ENCODE results near the gene PYDC1.
"Not testable (repeated sequence)": the region's sequence is repeated elsewhere in the genome, so short reads cannot be mapped to it uniquely, and the experiment has no call there.

PYDC1 gene

GRCh38 chr16:31216422-31217135 lies at the start of gene PYDC1:
Gene PYDC1, minus strand, starts transcription at chr16:31217135. Its CDS starts 107 bp downstream, at chr16:31217028.
- no peak for DNase-seq (ENCODE audit: low spot score)

DNA sequence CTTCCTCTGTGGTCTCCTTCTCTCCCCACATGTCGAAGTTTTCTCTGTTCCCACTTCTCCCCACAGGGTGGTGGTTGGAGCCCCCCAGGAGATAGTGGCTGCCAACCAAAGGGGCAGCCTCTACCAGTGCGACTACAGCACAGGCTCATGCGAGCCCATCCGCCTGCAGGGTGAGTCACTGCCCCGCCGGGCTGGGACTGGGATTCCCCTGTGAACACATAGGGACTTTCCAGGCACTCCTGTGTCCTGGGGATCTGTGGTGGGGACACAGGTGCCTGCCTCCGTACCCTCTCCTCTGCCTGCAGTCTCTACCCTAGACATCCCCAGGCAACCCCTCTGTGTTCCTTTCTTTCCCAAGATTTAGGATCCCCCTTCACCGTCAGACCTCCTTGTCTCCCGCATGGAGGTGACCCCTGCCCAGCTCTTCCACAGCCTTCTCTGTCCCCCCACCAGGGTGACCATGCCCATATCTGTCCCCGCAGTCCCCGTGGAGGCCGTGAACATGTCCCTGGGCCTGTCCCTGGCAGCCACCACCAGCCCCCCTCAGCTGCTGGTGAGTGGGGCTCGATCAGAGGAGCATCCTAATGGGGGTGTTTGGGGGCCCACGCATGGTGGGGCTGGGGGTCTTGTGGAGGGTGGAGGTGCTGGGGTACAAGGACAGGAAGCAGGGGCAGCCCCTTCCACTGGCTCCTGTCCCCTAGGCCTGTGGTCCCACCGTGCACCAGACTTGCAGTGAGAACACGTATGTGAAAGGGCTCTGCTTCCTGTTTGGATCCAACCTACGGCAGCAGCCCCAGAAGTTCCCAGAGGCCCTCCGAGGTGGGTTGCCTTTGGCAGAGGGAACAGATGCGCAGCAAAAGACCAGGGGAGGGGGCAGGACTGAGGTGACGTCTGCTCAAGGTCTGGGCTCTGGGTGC lies 48.7 kb upstream of the PYDC1 start:
- no peak for DNase-seq (ENCODE audit: low spot score)

GRCh38 chr16:31262084-31262483 lies 45.1 kb upstream of the PYDC1 start:
- no peak for DNase-seq (ENCODE audit: low spot score)

DNA sequence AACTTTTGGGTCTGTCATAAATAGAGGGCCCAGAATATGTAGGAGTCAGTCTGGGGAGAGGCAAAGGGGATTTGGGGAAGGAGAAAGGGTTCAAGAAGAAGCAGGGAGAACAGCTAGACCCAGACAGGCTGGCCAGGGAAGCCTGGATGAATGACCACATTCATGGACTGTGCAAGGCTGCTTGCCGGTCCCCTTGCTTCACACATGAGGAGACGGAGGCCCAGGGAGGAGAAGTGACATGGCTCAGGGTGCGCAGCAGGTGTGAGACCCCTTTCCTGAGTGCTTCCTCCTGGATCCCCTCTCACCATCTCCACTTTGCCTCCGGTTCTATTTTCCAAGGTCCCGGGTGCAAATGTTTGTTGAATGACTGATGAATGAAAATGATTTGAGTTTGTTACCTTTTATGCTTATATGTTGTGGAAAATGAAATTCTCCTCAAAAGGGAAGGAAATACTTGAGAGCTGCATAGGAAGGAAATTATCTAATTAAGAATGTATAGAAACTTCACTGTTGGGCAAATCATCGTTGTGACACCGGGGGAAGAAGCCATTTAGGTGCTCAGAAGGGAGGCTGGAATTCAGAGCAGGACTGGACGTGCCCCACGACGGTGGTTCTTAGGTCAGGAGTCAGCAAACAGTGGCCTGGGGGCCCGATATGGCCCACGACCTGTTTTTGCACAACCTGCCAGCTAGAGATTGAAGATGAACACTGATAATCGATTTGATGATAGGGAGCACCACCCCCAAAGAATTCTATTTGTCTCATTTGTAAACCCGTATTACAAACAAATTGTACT lies 43.4 kb upstream of the PYDC1 start:
- DNase-seq (ENCODE audit: low spot score): no peak

DNA sequence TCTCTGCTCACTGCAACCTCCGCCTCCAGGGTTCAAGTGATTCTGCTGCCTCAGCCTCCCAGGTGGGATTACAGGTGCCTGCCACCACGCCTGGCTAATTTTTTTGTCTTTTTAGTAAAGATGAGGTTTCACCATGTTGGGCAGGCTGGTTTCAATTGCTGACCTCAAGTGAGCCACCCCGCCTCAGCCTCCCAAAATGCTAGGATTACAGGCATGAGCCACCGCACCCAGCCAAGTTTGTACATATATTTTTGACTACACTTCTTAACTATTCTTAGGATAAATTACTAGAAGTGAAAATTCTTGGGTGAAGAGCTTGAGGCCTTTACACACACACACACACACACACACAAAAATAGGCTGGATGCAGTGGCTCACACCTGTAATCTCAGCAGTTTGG lies 41.4 kb upstream of the PYDC1 start:
- no peak for DNase-seq (ENCODE audit: low spot score)

- no peak for DNase-seq (ENCODE audit: low spot score)
These were observed 39.5 kb upstream of the PYDC1 start for GRCh38 chr16:31256466-31256865.

- no peak for DNase-seq (ENCODE audit: low spot score)
These were observed 36.7 kb upstream of the PYDC1 start for GRCh38 chr16:31253642-31254045.

- no peak for DNase-seq (ENCODE audit: low spot score)
These were observed 34.5 kb upstream of the PYDC1 start for GRCh38 chr16:31251435-31251834.

- DNase-seq (ENCODE audit: low spot score): no peak
These were observed 33.9 kb upstream of the PYDC1 start for GRCh38 chr16:31250782-31251384.

DNA sequence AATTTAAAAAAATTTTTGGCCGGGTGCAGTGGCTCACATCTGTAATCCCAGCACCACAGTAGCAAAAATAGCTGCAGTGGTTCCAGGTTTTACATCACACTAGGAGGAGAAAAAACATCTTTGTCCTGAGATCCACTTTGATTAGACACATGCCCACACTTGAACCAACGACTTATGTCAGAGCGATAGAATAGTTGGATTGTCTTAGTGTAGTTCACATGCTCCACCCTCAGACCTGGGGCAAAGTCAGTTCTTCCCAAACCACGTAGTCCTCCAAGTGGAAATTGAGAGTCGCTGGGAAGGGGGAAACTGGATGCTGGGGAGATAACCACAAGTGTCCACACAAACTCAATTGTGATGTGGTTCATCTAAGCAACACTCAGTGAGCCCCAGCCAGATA lies 31.4 kb upstream of the PYDC1 start:
- DNase-seq (ENCODE audit: low spot score): no peak

DNA sequence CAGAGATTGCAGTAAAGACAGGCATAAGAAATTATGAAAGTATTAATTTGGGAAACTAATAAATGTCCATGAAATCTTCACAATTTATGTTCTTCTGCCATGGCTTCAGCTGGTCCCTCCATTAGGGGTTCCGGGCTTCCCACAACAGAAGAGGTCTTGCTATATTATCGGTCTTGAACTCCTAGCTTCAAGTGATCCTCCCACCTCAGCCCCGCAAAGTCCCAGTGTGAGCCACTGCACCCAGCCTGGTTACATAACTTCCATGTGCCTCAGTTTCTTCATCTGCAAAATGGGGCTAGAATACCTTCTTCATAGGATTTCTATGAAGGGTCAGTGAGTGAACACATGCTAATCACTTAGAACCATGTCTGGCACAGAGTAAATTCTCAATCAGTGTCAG lies 29.4 kb upstream of the PYDC1 start:
- DNase-seq (ENCODE audit: low spot score): no peak

DNA sequence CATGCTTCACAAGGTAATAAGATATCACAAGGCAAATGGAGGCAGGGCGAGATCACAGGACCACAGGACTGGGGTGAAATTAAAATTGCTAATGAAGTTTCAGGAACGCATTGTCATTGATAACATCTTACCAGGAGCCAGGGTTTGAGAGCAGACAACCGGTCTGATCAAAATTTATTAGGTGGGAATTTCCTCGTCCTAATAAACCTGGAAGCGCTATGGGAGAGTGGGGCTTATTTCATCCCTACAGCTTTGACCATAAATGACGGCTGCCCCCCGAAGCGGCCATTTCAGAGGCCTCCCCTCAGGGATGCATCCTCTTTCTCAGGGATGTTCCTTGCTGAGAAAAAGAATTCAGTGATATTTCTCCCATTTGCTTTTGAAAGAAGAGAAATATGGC lies 28.7 kb upstream of the PYDC1 start:
- not testable (repeated sequence) for DNase-seq (ENCODE audit: low spot score)

- DNase-seq (ENCODE audit: low spot score): no peak
These were observed 27.1 kb upstream of the PYDC1 start for GRCh38 chr16:31243734-31244670.

DNA sequence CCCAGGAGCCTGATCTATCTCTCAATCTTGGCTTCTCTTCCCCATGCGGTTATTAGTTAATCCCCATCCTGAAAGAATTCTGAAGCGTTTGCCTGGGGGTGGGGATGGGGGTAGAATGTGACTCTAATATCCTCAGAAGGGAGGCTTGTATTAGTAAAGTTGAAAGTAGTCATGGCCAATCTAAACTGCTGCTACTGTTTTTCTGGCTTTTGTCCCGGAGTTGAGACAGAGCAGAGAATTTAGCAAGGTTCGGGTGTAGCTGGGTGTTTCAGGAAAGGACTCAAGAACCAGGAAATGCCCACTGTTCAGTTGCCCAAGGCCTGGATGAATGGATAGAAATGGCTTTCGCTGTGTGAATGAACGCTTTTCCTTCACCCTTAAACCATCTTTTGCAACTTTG lies 25.3 kb upstream of the PYDC1 start:
- no peak for DNase-seq (ENCODE audit: low spot score)

DNA sequence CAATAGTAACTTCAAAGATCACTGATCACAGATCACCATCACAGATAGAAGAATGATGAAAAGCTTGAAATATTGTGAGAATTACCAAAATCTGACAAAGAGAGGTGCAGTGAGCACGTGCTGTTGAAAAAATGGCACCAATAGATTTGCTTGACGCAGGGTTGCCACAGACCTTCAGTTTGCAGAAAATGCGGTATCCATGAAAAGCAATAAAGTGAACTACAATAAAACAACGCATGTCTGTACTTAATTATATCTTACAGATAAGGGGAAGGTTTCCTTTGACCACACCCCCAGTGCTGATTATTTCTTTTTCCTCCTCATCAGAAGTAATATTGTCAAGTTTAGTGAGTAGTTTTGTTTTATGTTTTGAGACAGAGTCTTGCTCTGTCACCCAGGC lies 21.1 kb upstream of the PYDC1 start:
- no peak for DNase-seq (ENCODE audit: low spot score)

- DNase-seq (ENCODE audit: low spot score): no peak
These were observed 12.6 kb upstream of the PYDC1 start for GRCh38 chr16:31229501-31229900.

DNA sequence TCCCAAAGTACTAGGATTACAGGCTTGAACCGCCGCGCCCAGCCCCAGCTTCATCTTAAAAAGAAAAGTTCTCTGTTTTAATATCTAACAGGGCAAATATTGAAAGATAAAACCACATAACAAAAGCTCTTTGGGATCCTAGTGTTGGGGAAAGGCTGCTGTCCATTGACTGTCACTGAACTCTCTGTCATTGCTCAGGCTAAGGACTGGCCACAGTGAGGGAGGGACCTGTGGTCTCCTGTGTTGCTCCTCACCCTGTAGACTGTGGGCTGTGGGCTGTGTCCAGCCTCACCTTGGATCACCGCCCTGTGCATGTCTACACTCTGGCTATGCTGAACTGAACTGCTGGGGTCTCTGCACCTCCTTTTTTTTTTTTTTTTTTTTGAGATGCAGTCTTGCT lies 11.3 kb upstream of the PYDC1 start:
- DNase-seq (ENCODE audit: low spot score): no peak

- DNase-seq (ENCODE audit: low spot score): no peak
These were observed 8.3 kb upstream of the PYDC1 start for GRCh38 chr16:31225193-31225592.

DNA sequence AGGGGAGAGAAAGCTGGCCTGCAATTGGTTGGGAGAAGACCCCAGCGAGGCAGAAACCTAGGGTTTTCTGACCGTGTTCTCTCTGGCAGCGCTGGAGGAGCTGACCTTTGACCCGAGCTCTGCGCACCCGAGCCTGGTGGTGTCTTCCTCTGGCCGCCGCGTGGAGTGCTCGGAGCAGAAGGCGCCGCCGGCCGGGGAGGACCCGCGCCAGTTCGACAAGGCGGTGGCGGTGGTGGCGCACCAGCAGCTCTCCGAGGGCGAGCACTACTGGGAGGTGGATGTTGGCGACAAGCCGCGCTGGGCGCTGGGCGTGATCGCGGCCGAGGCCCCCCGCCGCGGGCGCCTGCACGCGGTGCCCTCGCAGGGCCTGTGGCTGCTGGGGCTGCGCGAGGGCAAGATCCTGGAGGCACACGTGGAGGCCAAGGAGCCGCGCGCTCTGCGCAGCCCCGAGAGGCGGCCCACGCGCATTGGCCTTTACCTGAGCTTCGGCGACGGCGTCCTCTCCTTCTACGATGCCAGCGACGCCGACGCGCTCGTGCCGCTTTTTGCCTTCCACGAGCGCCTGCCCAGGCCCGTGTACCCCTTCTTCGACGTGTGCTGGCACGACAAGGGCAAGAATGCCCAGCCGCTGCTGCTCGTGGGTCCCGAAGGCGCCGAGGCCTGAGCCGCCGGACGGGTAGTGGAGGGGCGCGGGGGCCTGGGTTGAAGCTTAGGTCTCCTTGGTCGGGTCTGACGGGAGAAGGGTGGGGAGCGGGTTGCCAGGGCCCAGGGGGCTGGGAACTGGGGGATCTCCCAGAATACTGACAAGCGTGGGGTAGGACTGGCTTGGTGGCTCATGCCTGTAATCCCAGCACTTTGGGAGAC lies 7.4 kb upstream of the PYDC1 start:
- DNase-seq (ENCODE audit: low spot score): no peak

- DNase-seq (ENCODE audit: low spot score): no peak
These were observed 6.1 kb upstream of the PYDC1 start for GRCh38 chr16:31223044-31223443.
